ENCODE measurements around the gene POLR2F. TPM values are rescaled to one million over a fixed set of nuclear protein-coding genes. Genes with fewer than 3 reads are reported as not detected.

The POLR2F gene
- total RNA-seq, 1 donor from 2014 or later: 80.7 TPM

GRCh38 chr22:37982151-37982785 is 28.8 kb downstream of the POLR2F start:
- DNase-seq (ENCODE audit: low spot score): no peak

- DNase-seq (ENCODE audit: low spot score): no peak
These were observed 29.7 kb downstream of the POLR2F start for GRCh38 chr22:37982938-37983859.

GRCh38 chr22:37983860-37984791 is 30.6 kb downstream of the POLR2F start, which contains the start of gene SOX10:
SOX10 (minus strand) TSS chr22:37984555; CDS start chr22:37983784, 771 bp downstream.
- no peak for DNase-seq (ENCODE audit: low spot score)

- no peak for DNase-seq (ENCODE audit: low spot score)
These were observed 31.6 kb downstream of the POLR2F start for GRCh38 chr22:37985050-37985585.

GRCh38 chr22:37985751-37986281 is 32.3 kb downstream of the POLR2F start:
- no peak for DNase-seq (ENCODE audit: low spot score)

- DNase-seq (ENCODE audit: low spot score): no peak
These were observed 32.9 kb downstream of the POLR2F start for GRCh38 chr22:37986371-37986770.

GRCh38 chr22:37989146-37990045 is 35.9 kb downstream of the POLR2F start:
- DNase-seq (ENCODE audit: low spot score): no peak

- DNase-seq (ENCODE audit: low spot score): no peak
These were observed 36.8 kb downstream of the POLR2F start for GRCh38 chr22:37990301-37990700.

- DNase-seq (ENCODE audit: low spot score): no peak
These were observed 37.4 kb downstream of the POLR2F start for GRCh38 chr22:37990862-37991261.

- no peak for DNase-seq (ENCODE audit: low spot score)
These were observed 38.4 kb downstream of the POLR2F start for GRCh38 chr22:37991731-37992442.

- no peak for DNase-seq (ENCODE audit: low spot score)
These were observed 40.5 kb downstream of the POLR2F start for GRCh38 chr22:37994049-37994448.

- DNase-seq (ENCODE audit: low spot score): no peak
These were observed 41.5 kb downstream of the POLR2F start for GRCh38 chr22:37994982-37995381.

GRCh38 chr22:37995460-37995859 is 42.0 kb downstream of the POLR2F start:
- no peak for DNase-seq (ENCODE audit: low spot score)

- DNase-seq (ENCODE audit: low spot score): no peak
These were observed 42.6 kb downstream of the POLR2F start for GRCh38 chr22:37996079-37996478.

GRCh38 chr22:37996515-37997246 is 43.2 kb downstream of the POLR2F start:
- DNase-seq (ENCODE audit: low spot score): no peak

- DNase-seq (ENCODE audit: low spot score): no peak
These were observed 45.0 kb downstream of the POLR2F start for GRCh38 chr22:37998543-37998942.

GRCh38 chr22:37999236-37999635 is 45.7 kb downstream of the POLR2F start:
- DNase-seq (ENCODE audit: low spot score): no peak

GRCh38 chr22:37999640-38000272 is 46.3 kb downstream of the POLR2F start:
- DNase-seq (ENCODE audit: low spot score): no peak

All from mucosa of gallbladder (tissue), 1 donor.